Kidney epithelial cell (primary cell): ENCODE results near the gene RALGPS2. TPM values are rescaled to one million over a fixed set of nuclear protein-coding genes. Genes with fewer than 3 reads are reported as not detected.
"Not testable (repeated sequence)": the region's sequence is repeated elsewhere in the genome, so short reads cannot be mapped to it uniquely, and the experiment has no call there.

Experiments
- DNase-seq: peaks from one replicate; pipeline ENCODE4 v3.0.0-alpha.2; 2010; ENCODE audit warnings: low read depth
- H3K27me3 ChIP-seq: 2 replicates; pipeline ENCODE4 v1.6.0; 2011; ENCODE audit warnings: low read length; ENCODE audit not compliant: control insufficient read depth, insufficient read depth
- H3K36me3 ChIP-seq: 2 replicates; pipeline ENCODE4 v1.5.1; 2011; ENCODE audit warnings: low read length; ENCODE audit not compliant: control insufficient read depth, insufficient read depth
- H3K4me3 ChIP-seq: 2 replicates; pipeline ENCODE4 v1.5.1; 2011; ENCODE audit warnings: low read depth, mild to moderate bottlenecking, control low read depth, low read length
- total RNA-seq: library from RNA; depleted of rRNA; stranded (reverse); fragments of >200 nt; gene quantifications from 2 replicates; pipeline ENCODE4 v1.2.3, GENCODE V29; 2015
- TF ChIP-seq, protein P1 (sequence below): IDR thresholded peaks from 2 replicates; pipeline ENCODE4 v1.5.1; 2011; ENCODE audit warnings: mild to moderate bottlenecking, moderate library complexity, low read length, control low read depth, inconsistent platforms; ENCODE audit not compliant: insufficient read depth, poor library complexity, severe bottlenecking

Gene RALGPS2
- total RNA-seq, 1 donor from 2014 or later, result 11.6 TPM

DNA sequence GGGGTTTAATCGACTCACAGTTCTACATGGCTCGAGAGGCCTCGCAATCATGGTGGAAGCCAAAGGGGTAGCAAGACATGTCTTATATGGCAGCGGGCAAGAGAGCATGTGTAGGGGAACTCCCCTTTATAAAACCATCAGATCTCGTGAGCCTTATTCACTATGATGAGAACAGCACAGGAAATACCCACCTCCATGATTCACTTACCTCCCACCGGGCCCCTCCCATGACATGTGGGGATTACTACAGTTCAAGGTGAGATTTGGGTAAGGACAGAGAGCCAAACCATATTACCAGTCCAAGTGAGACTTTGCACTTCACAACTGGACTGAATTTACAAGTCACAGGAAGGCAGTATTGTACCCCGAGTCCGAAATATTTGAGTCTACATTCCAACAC is 219.7 kb downstream of the RALGPS2 start:
- DNase-seq, result no peak
- TF ChIP-seq, protein P1, sequence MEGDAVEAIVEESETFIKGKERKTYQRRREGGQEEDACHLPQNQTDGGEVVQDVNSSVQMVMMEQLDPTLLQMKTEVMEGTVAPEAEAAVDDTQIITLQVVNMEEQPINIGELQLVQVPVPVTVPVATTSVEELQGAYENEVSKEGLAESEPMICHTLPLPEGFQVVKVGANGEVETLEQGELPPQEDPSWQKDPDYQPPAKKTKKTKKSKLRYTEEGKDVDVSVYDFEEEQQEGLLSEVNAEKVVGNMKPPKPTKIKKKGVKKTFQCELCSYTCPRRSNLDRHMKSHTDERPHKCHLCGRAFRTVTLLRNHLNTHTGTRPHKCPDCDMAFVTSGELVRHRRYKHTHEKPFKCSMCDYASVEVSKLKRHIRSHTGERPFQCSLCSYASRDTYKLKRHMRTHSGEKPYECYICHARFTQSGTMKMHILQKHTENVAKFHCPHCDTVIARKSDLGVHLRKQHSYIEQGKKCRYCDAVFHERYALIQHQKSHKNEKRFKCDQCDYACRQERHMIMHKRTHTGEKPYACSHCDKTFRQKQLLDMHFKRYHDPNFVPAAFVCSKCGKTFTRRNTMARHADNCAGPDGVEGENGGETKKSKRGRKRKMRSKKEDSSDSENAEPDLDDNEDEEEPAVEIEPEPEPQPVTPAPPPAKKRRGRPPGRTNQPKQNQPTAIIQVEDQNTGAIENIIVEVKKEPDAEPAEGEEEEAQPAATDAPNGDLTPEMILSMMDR, result no peak
- no peak overlapping the region for H3K4me3 ChIP-seq
- H3K27me3 ChIP-seq, result no peaks in the 10 kb centered on the region
- no peaks in the 10 kb centered on the region for H3K36me3 ChIP-seq

DNA sequence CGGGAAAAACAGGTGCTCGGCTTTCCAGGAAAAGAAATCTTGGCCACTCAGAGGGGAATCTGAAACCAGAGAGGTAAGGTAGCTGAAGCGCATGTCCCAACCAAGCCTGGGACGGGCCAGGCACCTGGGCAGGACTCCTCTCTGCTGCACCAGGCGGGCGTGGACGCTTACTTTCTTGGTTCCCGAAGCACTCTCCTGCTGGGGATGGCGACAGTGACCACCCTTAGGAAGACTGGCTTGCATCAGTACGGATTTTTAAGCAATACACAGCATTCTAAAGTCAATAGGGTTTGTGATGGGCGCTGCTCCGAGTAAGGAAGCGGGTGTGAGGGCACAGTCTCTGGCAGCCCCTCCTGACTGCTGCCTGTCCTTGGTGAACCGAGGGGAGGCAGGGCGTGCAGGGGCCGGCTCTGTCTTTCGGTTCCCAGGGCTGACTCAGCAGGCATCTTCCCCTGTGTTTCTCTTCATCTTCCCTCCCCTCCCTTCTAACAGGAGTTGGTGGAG is 220.8 kb downstream of the RALGPS2 start:
- H3K27me3 ChIP-seq, result no peaks in the 10 kb centered on the region
- H3K36me3 ChIP-seq, result no peaks in the 10 kb centered on the region
- TF ChIP-seq, protein P1, result no peak
- H3K4me3 ChIP-seq, result no peak overlapping the region
- no peak for DNase-seq

DNA sequence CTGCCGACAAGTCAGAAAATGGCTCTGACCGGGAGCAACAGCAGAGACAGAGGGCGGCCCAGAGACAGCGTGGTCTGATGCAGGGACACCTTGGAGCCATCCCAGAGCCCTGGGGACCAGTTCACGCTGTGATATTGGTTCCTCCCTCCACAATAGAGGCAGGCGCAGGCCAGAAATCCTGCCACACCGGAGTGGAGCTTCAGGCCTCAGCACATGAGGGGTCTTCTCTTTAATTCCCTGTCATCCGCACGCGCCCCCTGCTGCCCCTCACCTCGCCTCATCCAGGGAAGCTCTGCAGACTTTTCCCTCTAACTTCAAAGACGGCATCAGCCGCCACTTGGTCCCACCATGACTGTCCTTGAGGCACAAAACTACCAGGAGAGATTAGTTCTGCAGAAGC is 221.4 kb downstream of the RALGPS2 start:
- Histone ChIP-seq H3K4me3 (no peak overlapping the region), H3K27me3 (no peaks in the 10 kb centered on the region), H3K36me3 (no peaks in the 10 kb centered on the region)
- DNase-seq, result no peak
- TF ChIP-seq, protein P1, result no peak

DNA sequence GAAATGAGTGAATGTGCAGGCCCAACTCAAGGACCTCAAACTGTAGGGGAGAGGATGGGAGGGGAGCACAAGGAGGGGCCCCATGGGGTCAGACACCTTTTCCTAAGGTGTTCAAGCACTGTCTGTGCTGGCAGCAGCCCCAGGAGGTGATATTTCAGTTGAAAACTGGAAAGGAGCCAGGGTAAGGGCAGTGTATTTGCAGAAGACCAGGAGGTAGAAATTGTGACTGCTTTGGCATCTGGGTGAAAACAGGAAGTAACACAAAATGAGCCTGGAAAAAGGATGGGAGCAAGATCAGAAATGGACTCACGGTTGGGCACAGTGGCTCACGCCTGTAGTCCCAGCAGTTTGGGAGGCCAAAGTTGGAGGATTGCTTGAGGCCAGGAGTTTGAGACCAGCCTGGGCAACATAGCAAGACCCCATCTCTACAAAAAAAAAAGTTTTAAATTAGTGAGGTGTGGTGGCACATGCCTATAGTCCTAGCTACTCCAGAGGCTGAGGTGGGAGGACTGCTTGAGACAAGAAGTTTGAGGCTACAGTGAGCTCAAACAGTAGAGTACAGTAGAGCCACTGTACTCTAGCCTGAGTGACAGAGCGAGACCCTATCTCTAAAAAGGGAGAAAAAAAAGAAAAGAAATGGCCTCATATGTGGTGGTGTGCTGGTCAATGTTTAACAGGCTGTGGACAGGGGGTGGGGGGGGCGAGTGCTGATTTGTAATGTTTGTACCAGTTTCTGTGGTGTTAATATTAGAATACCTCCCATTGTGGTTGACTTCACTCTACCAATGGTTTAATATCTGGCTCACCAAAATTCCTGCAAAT is 222.0 kb downstream of the RALGPS2 start:
- no peak for DNase-seq

DNA sequence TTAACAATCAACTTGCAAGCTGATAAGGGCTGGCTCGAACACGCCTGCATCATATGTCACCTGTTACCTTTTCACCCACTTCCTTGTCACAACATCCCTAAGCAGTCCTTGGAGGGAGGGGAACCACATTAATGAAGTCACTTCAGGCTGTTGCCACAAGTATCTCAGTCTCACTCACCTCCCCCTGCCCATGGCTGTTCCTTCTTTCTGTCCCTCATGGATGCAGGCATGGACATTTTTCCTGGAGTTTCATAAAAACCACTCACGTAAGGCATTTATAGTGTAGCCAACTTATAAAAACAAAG is 222.6 kb downstream of the RALGPS2 start:
- TF ChIP-seq, protein P1, result no peak
- H3K27me3 ChIP-seq, result no peaks in the 10 kb centered on the region
- H3K36me3 ChIP-seq, result no peaks in the 10 kb centered on the region
- no peak overlapping the region for H3K4me3 ChIP-seq
- DNase-seq, result no peak

More for the DNA sequence above, 222.0 kb downstream of the RALGPS2 start:
- no peak overlapping the region for H3K4me3 ChIP-seq
- H3K36me3 ChIP-seq, result no peaks in the 10 kb centered on the region
- TF ChIP-seq, protein P1, result no peak
- H3K27me3 ChIP-seq, result no peaks in the 10 kb centered on the region

DNA sequence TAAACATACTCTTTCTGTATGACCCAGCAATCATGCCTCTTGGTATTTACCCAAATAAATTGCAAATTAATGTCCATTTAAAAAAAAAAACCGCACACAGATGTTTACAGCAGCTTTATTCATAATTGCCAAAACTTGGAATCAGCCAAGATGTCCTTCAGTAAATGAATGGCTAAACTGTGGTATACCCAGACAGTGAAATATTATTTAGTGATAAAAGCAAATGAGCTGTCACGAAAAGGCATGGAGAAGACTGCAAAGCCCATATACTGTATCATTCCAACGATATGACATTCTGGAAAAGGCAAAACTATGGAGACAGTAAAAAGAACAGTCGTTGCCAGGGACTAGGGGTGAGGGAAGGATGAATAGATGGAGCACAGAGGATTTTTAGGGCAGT is 223.6 kb downstream of the RALGPS2 start:
- no peak overlapping the region for H3K4me3 ChIP-seq
- no peak for DNase-seq
- TF ChIP-seq, protein P1, result no peak
- H3K27me3 ChIP-seq, result no peaks in the 10 kb centered on the region
- no peaks in the 10 kb centered on the region for H3K36me3 ChIP-seq

DNA sequence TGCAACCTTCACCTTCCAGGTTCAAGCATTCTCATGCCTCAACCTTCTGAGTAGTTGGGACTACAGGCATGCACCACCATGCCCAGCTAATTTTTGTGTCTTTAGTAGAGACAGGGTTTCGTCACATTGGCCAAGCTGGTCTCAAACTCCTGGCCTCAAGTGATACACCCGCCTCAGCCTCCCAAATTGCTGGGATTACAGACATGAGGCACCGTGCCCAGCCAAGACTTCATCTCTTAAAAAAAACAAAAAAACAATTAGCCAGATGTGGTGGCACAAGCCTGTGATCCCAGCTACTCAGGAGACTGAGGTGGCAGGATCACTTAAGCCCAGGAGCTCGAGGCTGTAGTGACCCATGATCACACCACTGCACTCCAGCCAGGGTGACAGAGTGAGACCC is 224.8 kb downstream of the RALGPS2 start:
- H3K27me3 ChIP-seq, H3K4me3 ChIP-seq, H3K36me3 ChIP-seq, DNase-seq: not testable (repeated sequence)
